Measurements from ENCODE around the gene SLC5A1.

SLC5A1 gene

GRCh38 chr22:31998784-31999385, 44.2 kb upstream of the SLC5A1 start:
- Histone ChIP-seq H3K9me3 (ENCODE audit: insufficient read depth, low read length) (no peaks in the 10 kb centered on the region), H4K20me1 (ENCODE audit: low read depth, low read length) (no peaks in the 10 kb centered on the region), H2AFZ (ENCODE audit: low read depth, low read length, severe bottlenecking) (no peak overlapping the region), H3K9ac (ENCODE audit: low read length) (no peak overlapping the region), H3K27ac (ENCODE audit: low read depth, low read length) (no peak overlapping the region), H3K36me3 (ENCODE audit: low read length) (no peaks in the 10 kb centered on the region), H3K9me2 (replicated peaks; ENCODE audit: insufficient read depth, low read length) (no peaks in the 10 kb centered on the region), H3K4me3 (ENCODE audit: insufficient read depth, low read length, poor library complexity, severe bottlenecking) (no peak overlapping the region), H3K4me2 (ENCODE audit: low read depth, low read length, poor library complexity, severe bottlenecking) (no peak overlapping the region), H3F3A (ENCODE audit: insufficient read depth) (no peaks in the 10 kb centered on the region), H3K79me2 (ENCODE audit: insufficient read depth, low read length) (no peaks in the 10 kb centered on the region), H3K27me3 (ENCODE audit: low read length) (no peaks in the 10 kb centered on the region)
- TF ChIP-seq CTCF (IDR thresholded peaks at IDR 0.05; ENCODE audit: insufficient read depth, low read length, poor library complexity, severe bottlenecking) (no peak), EZH2phosphoT487 (conservative IDR thresholded peaks at IDR 0.05; ENCODE audit: low read length) (no peak)

GRCh38 chr22:32000181-32000580, 42.9 kb upstream of the SLC5A1 start:
- H3K27me3 ChIP-seq (ENCODE audit: low read length), result no peaks in the 10 kb centered on the region
- no peak overlapping the region for H3K4me2 ChIP-seq (ENCODE audit: low read depth, low read length, poor library complexity, severe bottlenecking)
- H2AFZ ChIP-seq (ENCODE audit: low read depth, low read length, severe bottlenecking), result no peak overlapping the region
- no peaks in the 10 kb centered on the region for H3K79me2 ChIP-seq (ENCODE audit: insufficient read depth, low read length)
- no peaks in the 10 kb centered on the region for H3F3A ChIP-seq (ENCODE audit: insufficient read depth)
- H3K27ac ChIP-seq (ENCODE audit: low read depth, low read length), result no peak overlapping the region
- H3K9me3 ChIP-seq (ENCODE audit: insufficient read depth, low read length), result no peaks in the 10 kb centered on the region
- H3K4me3 ChIP-seq (ENCODE audit: insufficient read depth, low read length, poor library complexity, severe bottlenecking), result no peak overlapping the region
- no peaks in the 10 kb centered on the region for H4K20me1 ChIP-seq (ENCODE audit: low read depth, low read length)
- no peak for TF ChIP-seq CTCF (IDR thresholded peaks at IDR 0.05; ENCODE audit: insufficient read depth, low read length, poor library complexity, severe bottlenecking)
- TF ChIP-seq EZH2phosphoT487 (conservative IDR thresholded peaks at IDR 0.05; ENCODE audit: low read length), result no peak
- no peaks in the 10 kb centered on the region for H3K36me3 ChIP-seq (ENCODE audit: low read length)
- no peak overlapping the region for H3K9ac ChIP-seq (ENCODE audit: low read length)
- H3K9me2 ChIP-seq (replicated peaks; ENCODE audit: insufficient read depth, low read length), result no peaks in the 10 kb centered on the region

GRCh38 chr22:32005453-32005852, 37.6 kb upstream of the SLC5A1 start:
- Histone ChIP-seq H3F3A (ENCODE audit: insufficient read depth) (no peaks in the 10 kb centered on the region), H3K9me3 (ENCODE audit: insufficient read depth, low read length) (no peaks in the 10 kb centered on the region), H3K27me3 (ENCODE audit: low read length) (0 out of 2 replicates have a peak, but pooled peaks cover 4% of the 10 kb centered on the region), H3K27ac (ENCODE audit: low read depth, low read length) (no peak overlapping the region), H3K4me3 (ENCODE audit: insufficient read depth, low read length, poor library complexity, severe bottlenecking) (no peak overlapping the region), H3K9me2 (replicated peaks; ENCODE audit: insufficient read depth, low read length) (no peaks in the 10 kb centered on the region), H3K4me2 (ENCODE audit: low read depth, low read length, poor library complexity, severe bottlenecking) (no peak overlapping the region), H3K9ac (ENCODE audit: low read length) (no peak overlapping the region), H3K36me3 (ENCODE audit: low read length) (no peaks in the 10 kb centered on the region), H4K20me1 (ENCODE audit: low read depth, low read length) (no peaks in the 10 kb centered on the region), H2AFZ (ENCODE audit: low read depth, low read length, severe bottlenecking) (no peak overlapping the region), H3K79me2 (ENCODE audit: insufficient read depth, low read length) (no peaks in the 10 kb centered on the region)
- no peak for TF ChIP-seq CTCF (IDR thresholded peaks at IDR 0.05; ENCODE audit: insufficient read depth, low read length, poor library complexity, severe bottlenecking)
- no peak for TF ChIP-seq EZH2phosphoT487 (conservative IDR thresholded peaks at IDR 0.05; ENCODE audit: low read length)

Measured in SU-DHL-6 (cell line).